Vagina (tissue), 2 donors: Measurements from ENCODE around the gene TMIGD1. TPM values are rescaled to one million over a fixed set of nuclear protein-coding genes. Genes with fewer than 3 reads are reported as not detected.

Experiments
- DNase-seq, 2 donors: peaks; one replicate each; pipeline ENCODE4 v3.0.0-alpha.2; 2017; ENCODE audit errors: extremely low spot score in 2 of 2
- H3K27ac ChIP-seq: fragments of 200-600 bp; sonication (generic); one replicate; pipeline ENCODE4 v1.5.1; 2019
- H3K27me3 ChIP-seq: fragments of 200-600 bp; sonication (generic); one replicate; pipeline ENCODE4 v1.5.1; 2019
- H3K36me3 ChIP-seq, 2 donors: fragments of 200-600 bp; sonication (generic); one replicate each; pipeline ENCODE4 v1.5.1; 2017 to 2019
- H3K4me1 ChIP-seq: fragments of 200-600 bp; sonication (generic); one replicate; pipeline ENCODE4 v1.5.1; 2019
- H3K4me3 ChIP-seq, 2 donors: fragments of 200-600 bp; sonication (generic); 1 replicate in 1 of 2; 2 replicates in 1 of 2; pipeline ENCODE4 v1.5.1; 2016 to 2019
- H3K9me3 ChIP-seq: fragments of 200-600 bp; sonication (generic); one replicate; pipeline ENCODE4 v1.5.1; 2019
- POLR2A ChIP-seq, 2 donors: fragments of 450-650 bp; IDR thresholded peaks; one replicate each; pipeline ENCODE4 v1.6.1; 2017; ENCODE audit warnings: antibody characterized with exemption in 2 of 2, mild to moderate bottlenecking in 2 of 2, moderate library complexity in 2 of 2
- POLR2AphosphoS5 ChIP-seq, 2 donors: sonication (generic); formaldehyde crosslinking; IDR thresholded peaks; one replicate each; pipeline ENCODE4 v1.9.0; 2017; ENCODE audit warnings: antibody characterized with exemption in 2 of 2, mild to moderate bottlenecking in 2 of 2, low read depth in 1 of 2; ENCODE audit not compliant: insufficient read depth in 1 of 2
- intact Hi-C: fragments of 100-400 bp; cut with DNase I; formaldehyde crosslinking; loops from one replicate; pipeline ENCODE4 v1.15.1; 2023
- total RNA-seq: library from RNA; depleted of rRNA; stranded (reverse); fragments of >200 nt; gene quantifications from one replicate; pipeline ENCODE4 v1.2.3, GENCODE V29; 2016
- TF ChIP-seq, protein P1 (sequence below), 3 experiments: fragments of 450-650 bp in 2 of 3; fragments of 200-600 bp in 1 of 3; sonication (generic) in 1 of 3; IDR thresholded peaks; one replicate each; pipeline ENCODE4 v1.5.1; 2017 to 2019; ENCODE audit warnings: antibody characterized with exemption in 3 of 3, mild to moderate bottlenecking in 2 of 3, moderate library complexity in 2 of 3

The TMIGD1 gene
- total RNA-seq, 1 donor from 2014 or later = not detected

DNA sequence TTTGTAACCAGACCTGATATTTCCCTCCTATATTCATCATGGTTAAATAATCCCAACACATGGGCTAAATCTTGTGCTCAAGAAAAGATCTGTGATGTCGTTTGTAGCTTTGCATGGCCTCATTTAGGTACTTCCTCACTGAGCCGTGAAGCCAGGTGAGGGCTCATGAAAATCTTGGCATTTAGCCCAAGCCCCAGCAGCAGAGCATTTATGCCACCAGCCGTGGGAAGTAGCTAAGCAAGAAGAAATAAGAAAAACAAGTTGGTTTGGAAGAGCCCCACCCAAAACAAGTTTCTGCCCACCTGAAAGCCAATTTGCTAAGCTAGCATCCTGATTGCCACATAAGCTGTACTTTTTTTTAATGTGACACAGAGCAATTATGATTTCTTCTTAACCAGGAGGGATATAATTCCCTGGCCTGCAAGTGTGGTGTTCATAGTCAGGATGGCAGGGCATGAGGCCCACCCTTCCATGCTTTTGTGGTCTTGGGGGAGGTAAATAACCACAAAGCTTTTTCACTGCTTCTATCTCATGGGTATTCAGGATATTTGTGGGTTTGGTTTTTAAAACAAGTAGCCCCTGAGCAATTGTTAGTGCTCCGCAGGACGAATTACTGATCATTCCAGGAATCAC lies 10.5 kb downstream of the TMIGD1 start:
- TF ChIP-seq POLR2A (IDR thresholded peaks at IDR 0.05) (no peak), POLR2AphosphoS5 (IDR thresholded peaks at IDR 0.05; ENCODE audit: insufficient read depth in 1 of 2, low read depth in 1 of 2) (no peak)
- TF ChIP-seq, protein P1, sequence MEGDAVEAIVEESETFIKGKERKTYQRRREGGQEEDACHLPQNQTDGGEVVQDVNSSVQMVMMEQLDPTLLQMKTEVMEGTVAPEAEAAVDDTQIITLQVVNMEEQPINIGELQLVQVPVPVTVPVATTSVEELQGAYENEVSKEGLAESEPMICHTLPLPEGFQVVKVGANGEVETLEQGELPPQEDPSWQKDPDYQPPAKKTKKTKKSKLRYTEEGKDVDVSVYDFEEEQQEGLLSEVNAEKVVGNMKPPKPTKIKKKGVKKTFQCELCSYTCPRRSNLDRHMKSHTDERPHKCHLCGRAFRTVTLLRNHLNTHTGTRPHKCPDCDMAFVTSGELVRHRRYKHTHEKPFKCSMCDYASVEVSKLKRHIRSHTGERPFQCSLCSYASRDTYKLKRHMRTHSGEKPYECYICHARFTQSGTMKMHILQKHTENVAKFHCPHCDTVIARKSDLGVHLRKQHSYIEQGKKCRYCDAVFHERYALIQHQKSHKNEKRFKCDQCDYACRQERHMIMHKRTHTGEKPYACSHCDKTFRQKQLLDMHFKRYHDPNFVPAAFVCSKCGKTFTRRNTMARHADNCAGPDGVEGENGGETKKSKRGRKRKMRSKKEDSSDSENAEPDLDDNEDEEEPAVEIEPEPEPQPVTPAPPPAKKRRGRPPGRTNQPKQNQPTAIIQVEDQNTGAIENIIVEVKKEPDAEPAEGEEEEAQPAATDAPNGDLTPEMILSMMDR (IDR thresholded peaks at IDR 0.05) = no peak
- Histone ChIP-seq H3K4me1 (peaks cover 6% of the 10 kb centered on the region), H3K4me3 (no peak overlapping the region), H3K27me3 (no peaks in the 10 kb centered on the region), H3K36me3 (no peaks in the 10 kb centered on the region), H3K9me3 (no peaks in the 10 kb centered on the region), H3K27ac (no peak overlapping the region)
- no peak for DNase-seq
- intact Hi-C loops = no loop called here

DNA sequence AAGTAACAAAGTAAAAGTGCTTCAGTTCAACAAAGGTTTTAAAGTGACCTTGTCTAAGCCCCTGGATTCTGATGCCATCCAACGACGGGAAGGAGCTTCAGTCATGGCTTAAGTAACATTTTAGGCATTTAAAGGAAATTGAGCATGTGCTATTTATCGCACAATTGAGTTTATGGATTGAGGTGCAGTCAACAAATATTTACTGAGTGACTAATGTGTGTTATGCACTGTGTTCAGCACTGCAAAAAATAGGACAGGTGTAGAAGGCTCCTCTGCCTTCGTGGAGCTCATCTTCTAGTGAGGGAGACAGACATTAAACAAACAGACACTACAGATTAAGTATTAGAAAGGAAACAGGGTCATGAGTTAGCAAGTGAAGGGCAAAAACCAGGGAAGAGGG lies 12.5 kb downstream of the TMIGD1 start:
- no peak for TF ChIP-seq POLR2AphosphoS5 (IDR thresholded peaks at IDR 0.05; ENCODE audit: insufficient read depth in 1 of 2, low read depth in 1 of 2)
- no peak for TF ChIP-seq POLR2A (IDR thresholded peaks at IDR 0.05)
- TF ChIP-seq, protein P1 (IDR thresholded peaks at IDR 0.05) = no peak
- Histone ChIP-seq H3K9me3 (no peaks in the 10 kb centered on the region), H3K4me1 (peaks cover 6% of the 10 kb centered on the region), H3K36me3 (no peaks in the 10 kb centered on the region), H3K27me3 (no peaks in the 10 kb centered on the region), H3K4me3 (no peak overlapping the region), H3K27ac (no peak overlapping the region)
- intact Hi-C loops = no loop called here
- DNase-seq = no peak

DNA sequence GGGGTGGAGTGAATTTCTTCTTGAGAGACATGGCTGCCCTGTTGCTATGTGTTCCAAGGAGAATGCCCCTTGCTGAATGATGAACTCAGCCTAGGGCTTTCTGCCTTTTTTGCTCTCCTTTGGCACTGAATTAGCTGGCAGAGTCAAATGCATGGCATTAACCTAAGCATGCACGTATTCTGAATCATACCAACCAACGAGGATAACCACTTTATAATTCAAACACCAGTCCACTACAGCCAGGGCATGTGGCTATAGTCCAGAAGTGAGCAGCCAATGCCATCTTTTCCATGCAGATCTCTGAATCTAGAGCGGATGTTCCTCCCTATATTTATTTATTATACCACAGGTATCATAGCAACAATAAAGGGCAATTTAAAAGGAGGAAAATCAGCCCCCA lies 15.7 kb downstream of the TMIGD1 start:
- Histone ChIP-seq H3K4me1 (peaks cover 2% of the 10 kb centered on the region), H3K9me3 (no peaks in the 10 kb centered on the region), H3K27ac (no peak overlapping the region), H3K36me3 (no peaks in the 10 kb centered on the region), H3K27me3 (no peaks in the 10 kb centered on the region), H3K4me3 (no peak overlapping the region)
- DNase-seq = no peak
- TF ChIP-seq, protein P1 (IDR thresholded peaks at IDR 0.05) = no peak
- TF ChIP-seq POLR2A (IDR thresholded peaks at IDR 0.05) (no peak), POLR2AphosphoS5 (IDR thresholded peaks at IDR 0.05; ENCODE audit: insufficient read depth in 1 of 2, low read depth in 1 of 2) (no peak)
- intact Hi-C loops = no loop called here

DNA sequence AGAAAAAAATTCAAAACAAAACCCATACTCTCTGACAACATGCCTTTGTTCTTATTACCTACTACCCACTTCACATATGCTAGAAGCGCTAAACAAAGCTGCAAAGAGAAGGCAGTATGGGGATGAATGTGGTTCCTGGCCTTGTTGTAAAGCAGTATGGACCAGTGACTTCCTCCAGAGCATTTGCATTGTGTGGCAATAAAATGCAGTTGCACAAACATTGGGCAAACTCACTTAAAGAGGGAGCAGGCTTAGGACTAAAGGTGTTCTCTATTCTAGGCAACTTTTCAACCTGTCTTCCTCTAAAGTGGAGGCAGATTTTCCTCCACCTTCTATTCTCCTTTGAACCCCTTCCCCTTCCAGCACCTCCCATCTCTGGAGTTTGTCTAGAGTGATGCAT lies 17.1 kb downstream of the TMIGD1 start:
- H3K27me3 ChIP-seq = no peaks in the 10 kb centered on the region
- H3K27ac ChIP-seq = no peak overlapping the region
- H3K9me3 ChIP-seq = no peaks in the 10 kb centered on the region
- intact Hi-C loops = no loop called here
- no peaks in the 10 kb centered on the region for H3K4me1 ChIP-seq
- TF ChIP-seq, protein P1 (IDR thresholded peaks at IDR 0.05) = no peak
- TF ChIP-seq POLR2AphosphoS5 (IDR thresholded peaks at IDR 0.05; ENCODE audit: insufficient read depth in 1 of 2, low read depth in 1 of 2) (no peak), POLR2A (IDR thresholded peaks at IDR 0.05) (no peak)
- H3K36me3 ChIP-seq = no peaks in the 10 kb centered on the region
- DNase-seq = no peak
- no peak overlapping the region for H3K4me3 ChIP-seq

DNA sequence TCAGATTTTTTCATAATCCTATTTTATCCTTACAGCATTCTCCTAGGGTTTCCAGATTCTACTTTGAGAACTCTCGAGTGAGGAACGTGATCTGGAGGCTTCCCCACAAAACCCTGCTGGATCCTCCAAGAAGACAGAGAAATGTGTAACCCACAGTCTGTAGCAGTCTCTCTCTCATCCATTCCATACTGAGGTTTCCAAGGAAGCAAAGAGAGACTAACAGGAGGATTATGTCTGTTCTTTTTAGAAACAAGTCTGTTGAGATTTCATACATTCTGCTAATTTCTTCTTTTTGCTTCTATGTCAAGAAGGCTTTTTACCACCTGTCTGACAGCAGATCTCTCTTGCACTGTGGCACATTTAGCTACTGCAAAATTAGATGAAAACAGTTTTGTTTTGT lies 18.8 kb downstream of the TMIGD1 start:
- Histone ChIP-seq H3K27me3 (no peaks in the 10 kb centered on the region), H3K27ac (no peak overlapping the region), H3K4me1 (no peaks in the 10 kb centered on the region), H3K4me3 (no peak overlapping the region), H3K36me3 (no peaks in the 10 kb centered on the region), H3K9me3 (no peaks in the 10 kb centered on the region)
- DNase-seq = no peak
- no peak for TF ChIP-seq POLR2AphosphoS5 (IDR thresholded peaks at IDR 0.05; ENCODE audit: insufficient read depth in 1 of 2, low read depth in 1 of 2)
- intact Hi-C loops = no loop called here
